HG03469 (cell line): Measurements from ENCODE around the gene ANKS1B.

Experiments used
- ATAC-seq: cut with Tn5 transposase; IDR thresholded peaks from one replicate; pipeline ENCODE4 v1.9.1; 2021; ENCODE audit warnings: mild to moderate bottlenecking, moderate library complexity, moderate number of reproducible peaks; ENCODE audit not compliant: unreplicated experiment

The ANKS1B gene

DNA sequence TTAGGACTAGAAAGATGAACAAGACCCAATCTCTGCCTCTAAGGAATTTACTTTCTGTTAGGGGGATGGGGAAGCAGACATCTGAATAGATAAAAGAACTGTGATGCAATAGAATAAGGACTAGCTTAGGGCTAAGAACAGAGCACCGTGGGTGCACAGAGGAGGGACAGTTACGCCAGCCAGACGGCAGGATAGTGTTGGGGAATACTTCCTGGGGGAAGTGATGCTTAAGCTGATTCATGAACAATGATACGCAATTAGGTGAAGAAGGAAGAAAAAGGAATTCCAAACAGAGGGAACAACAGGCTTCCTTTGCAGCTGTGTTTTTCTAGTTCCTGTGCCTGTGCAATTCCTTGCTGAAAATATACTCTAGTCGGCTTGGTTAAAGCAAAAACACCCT lies 838.6 kb downstream of the ANKS1B start:
- no peak for ATAC-seq

DNA sequence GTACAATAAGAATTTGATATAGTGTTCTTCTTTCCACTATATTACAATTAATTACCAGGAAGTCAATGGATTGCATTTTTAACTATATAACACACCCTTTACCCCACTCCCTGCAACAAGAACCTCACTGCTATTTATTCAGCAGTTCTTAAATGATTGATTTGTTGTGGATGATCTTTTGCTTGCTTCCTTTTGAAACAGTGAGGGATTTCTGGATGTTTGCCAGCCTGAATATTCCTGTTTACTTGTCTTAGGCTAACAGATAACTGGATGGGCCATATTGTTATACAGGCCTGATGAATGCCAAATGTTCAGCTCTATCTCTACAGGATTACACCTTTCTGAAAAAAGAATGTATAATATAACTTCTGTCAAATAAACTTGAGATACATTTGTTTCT lies 842.1 kb downstream of the ANKS1B start:
- ATAC-seq, result no peak

DNA sequence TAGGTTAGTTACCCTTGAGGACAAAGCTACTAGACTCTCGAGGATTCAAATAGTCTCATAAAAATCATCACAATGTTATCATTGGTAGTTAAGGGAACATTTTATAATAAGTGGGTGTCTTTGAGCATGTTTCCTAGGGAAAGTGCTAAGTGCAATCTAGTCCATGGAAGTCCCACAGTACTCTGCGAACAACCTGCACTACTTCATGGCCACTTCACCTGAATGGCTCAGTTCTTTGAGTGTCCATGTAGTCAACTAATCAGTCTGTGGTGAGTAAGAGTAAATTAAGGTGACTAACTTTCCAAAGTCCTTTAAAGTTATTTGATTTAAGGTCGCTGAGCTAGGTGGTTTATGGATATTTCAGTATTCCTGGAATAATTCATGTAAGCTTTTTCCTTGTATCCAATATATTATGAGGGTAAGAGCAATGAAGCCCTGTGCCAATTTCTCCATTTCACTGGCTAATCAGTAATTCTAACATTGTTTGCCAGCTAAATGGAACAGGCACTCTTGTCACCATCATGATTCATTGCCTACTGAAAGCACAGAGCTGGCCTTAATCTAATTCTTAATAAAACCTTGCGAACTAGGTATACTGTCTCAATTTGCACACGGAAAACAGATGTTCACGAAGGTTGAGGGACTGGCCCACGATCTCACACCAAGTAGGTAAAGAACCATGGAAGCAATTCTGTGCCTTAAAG lies 844.6 kb downstream of the ANKS1B start:
- ATAC-seq, result no peak

DNA sequence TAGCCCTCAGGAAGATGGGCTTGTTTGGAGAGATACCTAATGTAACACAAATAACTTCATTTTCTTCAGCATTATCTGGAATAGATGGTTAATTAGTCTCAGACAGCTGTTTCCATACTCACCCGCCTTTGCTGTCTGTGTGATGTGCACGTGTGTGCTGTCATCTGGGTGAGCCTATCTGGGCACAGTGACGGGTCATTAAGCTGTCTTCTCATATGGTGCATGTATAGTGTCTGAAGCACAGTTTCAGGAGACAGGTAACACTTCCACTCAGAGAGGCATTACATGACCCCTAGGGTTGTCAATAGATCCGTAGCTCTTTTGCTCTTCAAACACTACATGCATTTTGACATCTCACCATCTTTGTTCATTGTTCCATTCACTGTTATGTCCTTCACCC lies 846.3 kb downstream of the ANKS1B start:
- ATAC-seq, result no peak

DNA sequence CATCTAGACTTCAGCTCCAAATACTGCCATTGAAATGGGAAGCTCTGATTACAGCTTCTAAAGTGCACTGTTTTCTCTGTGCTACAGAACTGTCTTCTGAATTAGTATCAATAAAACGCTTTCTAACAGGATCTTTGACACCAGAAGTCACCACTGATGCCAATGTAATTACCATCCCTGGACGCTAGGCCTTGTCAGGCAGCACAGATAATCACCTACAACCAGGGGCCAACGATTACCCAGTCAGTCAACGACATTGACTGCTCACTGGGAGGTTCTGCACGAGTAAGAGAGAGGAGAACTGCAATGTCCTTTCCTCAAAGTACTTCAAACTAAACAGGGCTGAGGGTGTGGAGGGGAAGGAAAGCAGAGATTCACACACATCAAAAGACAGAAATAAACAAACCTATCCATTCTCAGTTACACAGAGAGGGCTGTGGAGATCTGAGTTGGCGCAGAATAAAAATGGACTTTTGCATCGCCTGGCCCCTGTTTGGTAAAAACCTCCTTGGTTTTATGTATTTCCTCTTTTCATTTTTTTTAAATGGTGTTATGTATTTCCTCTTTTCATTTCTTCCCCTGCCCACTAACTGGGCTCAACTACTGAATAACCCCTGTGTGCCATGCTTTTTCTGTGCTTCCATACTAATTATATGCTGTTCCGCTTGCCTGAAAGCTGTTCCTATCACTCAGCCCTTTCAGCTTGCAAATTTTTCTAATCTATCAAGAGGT lies 847.4 kb downstream of the ANKS1B start:
- no peak for ATAC-seq

DNA sequence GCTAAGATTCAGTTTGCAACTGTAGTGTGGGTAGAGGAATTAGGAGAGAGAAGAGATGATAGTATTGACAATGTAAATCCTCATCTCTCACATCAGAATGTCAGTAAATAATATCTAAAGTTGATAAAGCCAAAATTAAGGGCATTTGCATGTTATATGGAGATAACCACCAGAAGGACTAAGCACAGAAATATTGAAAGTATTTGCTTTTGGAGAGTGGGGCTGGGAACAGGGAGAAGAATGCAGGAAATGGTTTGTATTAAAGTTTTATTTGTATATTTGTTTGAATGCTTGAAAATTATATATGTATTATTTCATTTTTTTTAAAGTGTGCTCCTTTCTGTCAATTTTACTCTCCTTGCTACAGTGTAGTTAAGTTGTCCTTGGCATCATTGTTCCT lies 848.2 kb downstream of the ANKS1B start:
- no peak for ATAC-seq

DNA sequence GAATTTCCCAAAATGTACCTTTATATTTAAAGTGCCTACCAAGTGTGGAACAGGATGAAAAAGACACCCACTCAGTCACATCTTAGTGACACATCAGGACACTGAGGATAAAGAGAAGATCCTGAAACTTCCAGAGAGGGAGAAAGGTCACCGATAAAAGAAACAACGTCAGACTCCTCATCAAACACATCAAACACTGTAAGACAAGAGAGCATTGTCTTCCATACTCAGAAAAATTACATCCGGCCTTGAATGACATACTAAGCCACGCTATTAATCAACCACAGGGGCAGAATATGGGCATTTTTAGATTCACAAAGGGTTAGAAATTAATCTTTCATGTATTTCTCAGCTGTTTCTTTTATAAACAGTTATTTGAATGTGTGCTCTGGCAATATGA lies 849.4 kb downstream of the ANKS1B start:
- no peak for ATAC-seq

DNA sequence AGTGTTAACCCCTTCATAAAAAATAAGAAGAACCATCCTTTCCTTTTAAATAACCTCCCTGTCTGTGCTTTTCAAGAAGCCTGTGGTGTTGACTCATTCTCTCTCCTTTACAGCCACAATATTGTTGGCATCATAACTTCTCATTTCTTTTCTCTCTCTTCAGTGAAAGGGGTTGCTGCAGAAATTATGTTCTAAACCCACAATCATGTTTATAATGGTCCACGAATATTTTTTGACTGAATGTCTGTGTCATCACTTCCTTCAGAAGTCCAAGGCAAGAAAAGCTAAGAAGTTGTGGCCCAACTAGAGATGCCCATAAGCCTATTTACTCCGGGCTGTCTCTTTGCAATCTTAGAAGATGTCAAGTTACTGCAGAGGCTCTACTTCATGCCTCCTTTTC lies 851.3 kb downstream of the ANKS1B start:
- ATAC-seq, result no peak

DNA sequence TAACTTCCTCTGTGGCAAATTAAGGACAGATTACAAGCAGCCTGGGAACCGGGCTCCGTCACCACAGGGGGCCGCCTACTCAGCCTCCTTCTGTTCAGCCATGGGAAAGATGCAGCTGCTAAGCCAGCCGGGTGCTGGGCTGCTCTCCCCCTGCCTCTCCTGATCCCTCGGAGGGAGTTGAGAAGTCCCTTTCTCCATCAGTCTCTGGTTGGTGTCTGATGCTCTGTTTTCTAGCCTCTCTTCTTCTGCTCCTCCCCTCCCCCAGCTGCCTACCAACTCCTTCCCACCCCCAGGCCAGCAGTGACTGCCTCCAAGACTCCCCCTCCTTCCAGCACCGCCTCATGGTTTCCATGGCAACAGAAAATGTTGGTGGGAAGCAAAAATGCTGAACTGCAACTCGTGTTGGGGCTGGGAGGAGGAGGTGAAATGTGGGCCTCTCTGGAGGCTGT lies 853.0 kb downstream of the ANKS1B start:
- no peak for ATAC-seq

DNA sequence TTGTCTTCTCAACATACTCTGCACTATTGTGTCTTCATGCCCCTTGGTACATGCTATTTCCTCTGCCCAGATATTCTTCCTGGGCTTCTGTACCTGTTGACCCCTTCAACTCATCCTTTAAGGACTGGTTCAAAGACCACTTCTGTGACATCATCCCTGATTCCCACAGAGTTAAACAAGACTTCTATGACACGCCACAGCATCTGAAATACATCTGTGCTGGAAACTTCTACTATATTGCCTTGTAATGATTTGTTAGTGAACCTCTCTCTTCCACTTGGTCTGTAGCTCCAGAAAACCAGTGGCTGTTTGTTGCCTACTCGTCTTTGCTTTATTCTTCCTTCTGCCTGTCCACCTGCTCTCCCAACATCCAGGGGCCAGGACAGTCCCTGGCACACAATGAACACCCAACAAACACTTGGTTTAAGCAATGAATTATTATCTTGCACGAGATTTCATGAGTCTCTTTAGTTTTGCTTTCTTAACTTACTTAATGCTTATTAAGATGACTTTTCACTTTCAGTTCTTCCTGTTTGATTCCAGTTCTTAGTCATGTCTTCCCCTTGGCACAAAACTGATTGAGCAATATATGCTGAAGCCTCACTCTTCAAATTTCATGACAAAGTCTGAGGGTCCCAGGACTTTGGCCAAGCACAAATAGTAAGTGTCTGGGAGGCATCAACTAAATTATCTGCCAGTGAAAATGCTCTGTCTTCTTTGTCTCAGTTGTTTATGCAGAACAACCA lies 853.8 kb downstream of the ANKS1B start:
- ATAC-seq, result peak; percentile 94

DNA sequence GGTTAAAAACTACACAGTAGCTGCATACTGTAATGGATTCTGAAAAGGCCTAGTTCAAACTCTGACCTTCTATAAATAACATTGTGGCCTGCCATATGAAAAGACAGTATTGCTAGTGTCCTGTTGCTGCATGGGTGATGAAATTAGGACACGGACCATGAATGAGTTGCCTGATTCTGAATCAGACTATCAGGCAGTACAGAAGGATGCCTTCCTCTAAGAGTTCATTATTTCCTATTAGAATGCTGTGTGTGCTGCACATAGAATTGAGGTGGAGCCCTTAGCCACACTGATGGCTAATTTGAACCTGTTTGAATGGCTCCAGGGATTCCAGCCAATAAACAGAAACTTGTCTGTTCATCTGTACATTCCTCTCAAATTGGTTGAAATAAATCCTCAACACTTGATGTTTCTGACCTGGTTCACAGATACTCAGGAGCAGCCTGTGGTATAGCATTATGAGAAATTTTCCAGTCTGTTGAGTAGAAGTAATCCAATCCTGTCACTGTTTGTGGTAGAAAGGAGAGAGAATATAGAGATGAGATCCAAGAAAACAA lies 856.4 kb downstream of the ANKS1B start:
- no peak for ATAC-seq

DNA sequence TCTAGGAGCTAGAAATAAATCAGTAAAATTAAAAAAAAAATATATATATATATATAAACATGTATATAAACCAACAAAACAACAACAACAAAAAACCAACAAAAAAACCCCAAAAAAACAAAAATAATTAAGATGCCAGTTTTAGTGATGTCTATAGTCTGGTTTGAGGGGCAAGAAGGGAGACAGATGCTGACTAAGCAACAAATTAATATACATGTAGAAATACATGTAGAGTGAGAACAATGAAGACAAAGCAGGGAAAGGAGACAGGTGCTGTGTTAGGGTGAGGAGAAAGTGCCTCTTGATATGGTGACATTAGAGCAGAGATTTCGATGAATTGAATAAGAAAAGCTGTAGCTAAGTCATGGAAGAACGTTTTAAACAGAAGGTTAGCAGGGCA lies 861.8 kb downstream of the ANKS1B start:
- ATAC-seq, result no peak

DNA sequence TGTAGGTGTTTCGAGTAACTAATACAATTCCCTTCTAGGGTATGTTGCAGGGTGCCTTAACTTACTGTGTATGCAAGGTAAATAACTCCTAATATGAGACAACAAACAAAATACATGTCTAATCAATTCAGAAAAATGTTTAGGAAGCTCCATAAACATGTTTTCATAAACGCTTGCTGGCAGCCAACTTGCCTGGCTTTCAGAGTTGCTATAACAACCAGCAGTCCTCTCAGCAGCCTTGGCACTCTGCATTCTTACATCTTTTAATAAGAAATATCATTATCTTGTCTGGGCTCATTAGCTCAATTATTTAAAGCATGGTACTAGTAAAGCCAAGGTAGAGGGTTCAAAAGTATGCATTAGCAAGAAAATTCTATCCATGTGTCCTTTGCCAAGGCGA lies 862.2 kb downstream of the ANKS1B start:
- ATAC-seq, result no peak

DNA sequence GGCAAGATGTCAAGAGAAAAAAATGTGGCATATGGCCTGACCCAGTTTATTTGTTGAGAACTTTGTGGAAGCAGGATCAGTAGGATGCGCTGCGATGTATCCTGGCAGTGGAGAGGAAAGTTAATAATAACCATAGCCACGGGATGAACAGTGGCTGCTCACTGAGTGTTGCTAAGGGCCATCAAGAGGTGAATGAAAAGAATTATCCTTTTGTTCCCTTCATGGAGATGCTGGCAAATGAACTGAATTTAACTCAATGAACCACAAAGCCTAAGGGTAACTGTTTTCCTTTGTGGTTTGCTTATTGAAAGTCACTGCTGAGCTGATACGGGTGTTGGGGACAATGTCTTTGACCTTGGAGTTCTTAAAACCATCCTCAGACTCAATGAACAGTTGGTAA lies 863.2 kb downstream of the ANKS1B start:
- no peak for ATAC-seq

DNA sequence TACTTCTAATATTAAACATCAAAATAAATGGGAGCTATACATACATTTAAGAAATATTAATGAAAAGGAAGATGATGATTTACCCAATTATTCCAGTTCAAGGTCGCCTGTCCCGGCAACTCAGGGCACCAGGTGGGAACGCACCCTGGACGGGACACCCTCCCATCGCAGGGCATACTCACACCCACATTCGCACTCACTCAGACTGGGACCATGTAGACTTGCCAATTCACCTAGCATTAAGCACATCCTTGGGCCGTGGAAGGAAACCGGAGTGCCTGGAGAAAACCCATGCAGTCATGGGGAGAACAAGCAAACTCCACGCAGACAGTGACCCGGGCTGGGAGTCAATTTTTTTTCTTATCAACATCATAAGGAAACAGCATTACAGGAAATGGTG lies 864.8 kb downstream of the ANKS1B start:
- no peak for ATAC-seq

DNA sequence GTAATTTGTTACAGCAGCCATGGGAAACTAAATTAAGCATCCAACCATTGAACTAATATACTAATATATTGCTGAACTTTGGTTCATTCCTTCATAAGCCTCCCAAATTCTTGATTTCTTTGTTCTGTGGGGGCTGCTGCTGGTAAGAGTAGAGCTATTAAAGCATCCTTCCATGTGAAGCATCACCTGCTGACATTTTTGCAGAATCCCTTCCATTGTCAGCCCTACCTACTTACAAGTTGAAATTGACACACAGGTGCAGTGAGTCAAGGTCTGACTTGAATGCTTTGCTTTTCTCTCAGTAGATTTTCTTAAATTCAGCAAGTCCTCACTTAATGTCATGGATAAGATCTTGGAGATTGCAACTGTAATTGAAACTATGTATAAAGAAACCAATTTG lies 865.3 kb downstream of the ANKS1B start:
- ATAC-seq, result no peak

DNA sequence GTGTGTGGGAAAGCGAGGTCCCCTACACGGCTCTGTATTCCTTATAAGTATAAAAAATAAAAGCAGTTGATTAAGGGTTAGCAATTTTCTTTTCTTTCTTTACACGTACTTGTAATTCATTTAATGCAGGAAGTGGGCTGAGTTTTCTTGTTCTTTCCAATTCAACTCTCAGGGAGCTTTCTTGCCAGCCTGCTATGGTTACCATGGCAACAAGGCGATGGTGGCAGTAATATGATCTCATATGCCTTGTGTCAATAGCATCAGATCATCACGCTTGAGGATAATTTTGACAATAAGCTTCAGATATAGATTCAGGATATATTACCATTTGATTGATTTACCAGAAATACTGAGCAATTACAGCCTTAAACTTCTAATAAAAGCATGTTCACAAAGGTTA lies 873.1 kb downstream of the ANKS1B start:
- ATAC-seq, result no peak

DNA sequence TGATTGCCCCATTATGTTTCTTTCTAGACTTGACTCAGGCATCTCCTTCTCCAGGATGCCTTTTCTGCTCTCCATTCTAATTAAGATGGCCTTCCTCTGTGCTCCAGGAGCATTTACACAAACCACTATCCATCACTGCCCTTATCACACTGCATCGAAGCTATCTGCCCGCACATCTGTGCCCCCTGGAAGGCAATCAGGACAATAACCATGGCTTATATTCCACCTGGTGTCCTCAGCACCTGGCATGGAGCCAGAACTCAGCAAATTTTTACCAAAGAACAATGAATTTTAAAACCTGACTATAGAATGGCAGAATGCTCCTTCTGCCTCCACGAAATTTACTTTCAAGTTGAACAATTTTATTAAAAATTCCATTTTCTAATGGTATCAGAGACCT lies 873.9 kb downstream of the ANKS1B start:
- no peak for ATAC-seq

DNA sequence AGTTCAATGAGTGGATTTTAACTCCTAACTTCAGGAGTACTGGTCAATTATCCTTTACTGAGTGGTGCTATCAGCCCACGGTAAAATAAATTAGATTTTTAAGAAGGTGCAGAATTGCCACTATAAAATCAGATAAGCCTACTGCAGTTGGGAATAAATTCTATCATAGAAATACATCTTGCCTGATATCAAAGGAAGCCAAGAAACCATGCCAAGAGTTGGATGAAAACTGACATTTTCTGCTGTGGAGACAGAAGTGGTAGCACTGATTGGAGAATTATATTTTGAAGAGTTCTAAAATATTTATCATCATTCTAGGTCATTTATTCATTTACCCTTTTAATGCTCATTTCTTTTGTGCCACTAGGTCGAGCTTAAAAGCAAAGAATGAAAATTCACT lies 874.5 kb downstream of the ANKS1B start:
- ATAC-seq, result no peak

DNA sequence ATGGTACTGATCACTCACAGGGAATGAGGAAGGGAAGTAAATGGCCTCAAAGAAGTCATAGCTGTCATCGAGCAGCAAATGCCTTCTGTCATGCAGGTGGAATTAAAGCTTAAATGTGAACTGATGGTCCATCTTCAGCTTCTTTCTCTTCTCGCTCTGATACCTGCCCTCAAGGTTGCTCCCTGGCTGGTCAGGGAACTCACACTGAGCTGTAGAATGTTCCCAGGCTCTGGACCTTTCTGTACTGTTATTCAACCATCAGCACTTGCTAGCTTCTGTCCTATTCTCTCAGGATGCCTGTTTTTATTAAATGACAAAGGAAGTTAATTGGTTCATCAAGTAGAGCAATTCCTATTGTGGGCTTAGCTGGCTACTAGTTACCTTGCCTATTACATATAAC lies 875.8 kb downstream of the ANKS1B start:
- no peak for ATAC-seq

DNA sequence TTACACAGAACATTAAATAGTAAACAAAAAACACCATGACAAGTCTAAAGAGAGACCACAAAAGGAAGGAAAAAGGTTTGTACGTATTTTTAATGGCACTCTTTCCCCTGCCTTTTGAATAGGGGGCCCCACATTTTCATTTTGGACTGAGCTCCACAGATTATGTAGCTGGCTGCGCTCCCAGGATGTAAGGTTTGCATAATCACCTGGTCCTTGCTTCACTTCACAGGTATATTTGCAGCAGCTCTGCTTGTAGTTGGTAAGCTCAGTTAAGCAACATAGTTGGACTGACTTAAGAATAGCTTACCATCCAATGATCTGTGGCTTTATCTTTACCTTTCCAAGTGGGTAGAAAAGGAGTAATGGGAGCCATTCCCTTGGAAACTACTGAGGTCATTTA lies 885.0 kb downstream of the ANKS1B start:
- no peak for ATAC-seq

DNA sequence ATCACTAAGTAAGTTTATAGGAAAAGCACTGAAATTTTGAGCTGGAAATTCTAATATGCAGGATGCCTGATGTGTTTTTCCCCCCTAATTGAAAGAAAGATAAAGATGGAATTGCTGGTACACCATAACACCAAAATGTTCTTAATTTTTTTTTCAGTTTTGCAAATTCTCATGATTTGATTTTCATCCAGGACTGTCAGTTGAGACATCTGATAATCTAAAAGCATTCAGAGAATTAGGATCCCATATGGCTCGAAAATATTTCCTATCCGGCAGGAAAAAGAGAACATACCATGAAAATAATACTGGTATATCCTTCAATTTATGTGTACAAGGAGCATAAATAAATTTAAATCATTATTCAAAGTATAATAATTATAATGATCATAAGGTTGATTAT lies 887.6 kb downstream of the ANKS1B start:
- ATAC-seq, result no peak
